Testis (tissue), 3 donors: ENCODE measurements around the gene PAQR8. TPM values are rescaled to one million over a fixed set of nuclear protein-coding genes. Genes with fewer than 3 reads are reported as not detected.

ENCODE experiments used
- DNase-seq: peaks from one replicate; pipeline ENCODE4 v3.0.0-alpha.2; 2019
- H3K27ac ChIP-seq, 2 donors: fragments of 200-600 bp; sonication (generic); one replicate each; pipeline ENCODE4 v1.5.1; 2019
- H3K27me3 ChIP-seq: fragments of 200-600 bp; sonication (generic); one replicate; pipeline ENCODE4 v1.5.1; 2019
- H3K36me3 ChIP-seq: fragments of 200-600 bp; sonication (generic); one replicate; pipeline ENCODE4 v1.5.1; 2017; ENCODE audit warnings: low read depth; ENCODE audit errors: missing control alignments
- H3K4me1 ChIP-seq: fragments of 200-600 bp; sonication (generic); one replicate; pipeline ENCODE4 v1.5.1; 2019
- H3K4me3 ChIP-seq, 2 donors: fragments of 200-600 bp; sonication (generic); one replicate each; pipeline ENCODE4 v1.5.1; 2017 to 2019
- H3K9me3 ChIP-seq: fragments of 200-600 bp; sonication (generic); one replicate; pipeline ENCODE4 v1.5.1; 2017
- CTCF ChIP-seq, 3 experiments: fragments of 450-650 bp in 2 of 3; fragments of 200-600 bp in 1 of 3; sonication (generic) in 1 of 3; IDR thresholded peaks; one replicate each; pipeline ENCODE4 v1.5.1; 2016 to 2019; ENCODE audit warnings: antibody characterized with exemption in 3 of 3, mild to moderate bottlenecking in 2 of 3, moderate library complexity in 1 of 3
- POLR2A ChIP-seq: fragments of 450-650 bp; IDR thresholded peaks from one replicate; pipeline ENCODE4 v1.6.1; 2017; ENCODE audit warnings: antibody characterized with exemption, mild to moderate bottlenecking, moderate library complexity
- WGBS, 2 donors: methylation state at CpG; one replicate each; pipeline ENCODE4 v1.1.5; 2018; 5-methylcytosine and 5-hydroxymethylcytosine counted together
- intact Hi-C: fragments of 100-400 bp; cut with DNase I; formaldehyde crosslinking; loops from one replicate; pipeline ENCODE4 v1.15.1; 2023; ENCODE audit warnings: low total_unique reads
- polyA plus RNA-seq: library from polyadenylated mRNA; stranded (reverse); fragments of 350-450 nt; fragmentation: Illumina TruSeq; extraction: RNeasy Lipid Tissue Mini Kit (QIAGEN cat#74804); gene quantifications from one replicate; pipeline ENCODE4 v1.2.3, GENCODE V29; 2014; ENCODE audit warnings: low read depth, low replicate concordance; ENCODE audit not compliant: insufficient read depth
- total RNA-seq, 2 donors: library from RNA; depleted of rRNA; stranded (reverse); fragments of >200 nt; gene quantifications; one replicate each; pipeline ENCODE4 v1.2.3, GENCODE V29; 2016

PAQR8 gene
- total and polyA plus RNA-seq, 3 donors from 2014 or later, result 8.3 to 11.0 (median 9.0) TPM

DNA sequence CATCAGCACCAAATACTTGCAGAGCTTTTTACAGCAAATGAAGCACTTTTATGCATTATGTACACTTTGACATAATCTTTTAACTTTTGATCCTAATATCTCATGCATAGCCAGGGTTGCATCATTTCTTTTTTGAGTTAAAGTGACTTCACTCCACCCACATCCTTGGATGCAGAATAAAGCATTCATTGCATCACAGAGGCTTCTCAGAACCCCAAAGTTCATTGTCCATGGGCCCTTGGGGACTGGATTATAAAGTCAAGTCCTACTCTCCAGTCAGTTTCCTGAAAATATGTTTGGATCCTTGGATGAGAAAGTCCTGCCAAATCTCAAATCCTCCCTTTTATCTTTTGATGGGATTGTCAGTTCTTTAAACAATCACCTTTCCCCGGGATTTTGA lies 47.5 kb downstream of the PAQR8 start:
- Histone ChIP-seq H3K27me3 (no peaks in the 10 kb centered on the region), H3K9me3 (no peaks in the 10 kb centered on the region), H3K4me3 (no peak overlapping the region), H3K27ac (no peak overlapping the region), H3K4me1 (no peaks in the 10 kb centered on the region), H3K36me3 (no peaks in the 10 kb centered on the region)
- no peak for TF ChIP-seq CTCF (IDR thresholded peaks at IDR 0.05)
- TF ChIP-seq POLR2A, result no peak
- intact Hi-C loops, result no loop called here
- DNase-seq, result no peak
- 42 to 50% methylated on average over 1 of the region's 1 CpG for WGBS, 2 donors

DNA sequence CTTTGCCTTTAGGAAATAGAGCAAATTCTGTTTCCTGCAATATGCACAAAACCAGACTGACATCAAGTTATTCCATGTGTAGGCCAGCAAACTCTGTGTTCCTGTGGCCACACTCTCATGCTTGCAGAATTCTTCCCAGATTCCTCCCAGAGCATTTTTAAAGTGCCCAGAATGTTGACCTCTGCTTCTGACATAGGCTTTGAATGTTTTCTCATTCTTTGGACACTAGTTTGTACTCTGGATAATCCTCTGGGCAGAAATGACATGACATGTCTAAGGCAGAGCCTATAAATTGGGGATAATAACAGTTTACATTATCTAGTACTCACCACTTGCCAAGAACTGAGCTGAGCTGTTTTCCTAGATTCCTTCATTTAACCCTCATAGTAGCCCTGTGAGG lies 49.0 kb downstream of the PAQR8 start:
- intact Hi-C loops, result loop anchor here (10.0 kb wide), 1 partner anchor 184 kb away; no protein-coding TSS in a partner anchor
- no peaks in the 10 kb centered on the region for H3K27me3 ChIP-seq
- no peaks in the 10 kb centered on the region for H3K9me3 ChIP-seq
- no peaks in the 10 kb centered on the region for H3K36me3 ChIP-seq
- H3K4me3 ChIP-seq, result no peak overlapping the region
- no peaks in the 10 kb centered on the region for H3K4me1 ChIP-seq
- H3K27ac ChIP-seq, result no peak overlapping the region
- no peak for DNase-seq
- no peak for TF ChIP-seq POLR2A
- TF ChIP-seq CTCF (IDR thresholded peaks at IDR 0.05), result no peak

DNA sequence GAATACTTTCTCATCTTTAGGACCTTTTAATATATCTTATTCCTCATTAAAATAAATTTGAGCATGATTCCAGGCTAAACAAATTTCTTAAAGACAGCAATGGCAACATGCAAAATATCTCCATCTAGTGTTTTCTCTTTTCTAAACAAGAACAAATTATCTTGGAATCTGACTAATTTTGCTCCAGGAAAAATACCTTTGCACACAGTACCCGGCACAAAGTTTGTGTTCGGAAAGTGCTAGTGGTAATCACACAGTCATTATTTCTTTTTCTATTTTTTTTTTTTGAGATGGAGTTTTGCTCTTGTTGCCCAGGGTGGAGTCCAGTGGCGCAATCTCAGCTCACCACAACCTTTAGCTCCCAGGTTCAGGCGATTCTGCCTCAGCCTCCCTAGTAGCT lies 50.0 kb downstream of the PAQR8 start:
- H3K4me1 ChIP-seq, result no peaks in the 10 kb centered on the region
- WGBS, 2 donors, result 87 to 92% methylated on average over 4 of the region's 4 CpGs
- H3K27me3 ChIP-seq, result no peaks in the 10 kb centered on the region
- H3K27ac ChIP-seq, result no peak overlapping the region
- intact Hi-C loops, result loop anchor here (10.0 kb wide), 1 partner anchor 183 kb away; no protein-coding TSS in a partner anchor
- no peaks in the 10 kb centered on the region for H3K9me3 ChIP-seq
- TF ChIP-seq POLR2A (no peak), CTCF (IDR thresholded peaks at IDR 0.05) (no peak)
- H3K4me3 ChIP-seq, result no peak overlapping the region
- DNase-seq, result no peak
- H3K36me3 ChIP-seq, result no peaks in the 10 kb centered on the region

DNA sequence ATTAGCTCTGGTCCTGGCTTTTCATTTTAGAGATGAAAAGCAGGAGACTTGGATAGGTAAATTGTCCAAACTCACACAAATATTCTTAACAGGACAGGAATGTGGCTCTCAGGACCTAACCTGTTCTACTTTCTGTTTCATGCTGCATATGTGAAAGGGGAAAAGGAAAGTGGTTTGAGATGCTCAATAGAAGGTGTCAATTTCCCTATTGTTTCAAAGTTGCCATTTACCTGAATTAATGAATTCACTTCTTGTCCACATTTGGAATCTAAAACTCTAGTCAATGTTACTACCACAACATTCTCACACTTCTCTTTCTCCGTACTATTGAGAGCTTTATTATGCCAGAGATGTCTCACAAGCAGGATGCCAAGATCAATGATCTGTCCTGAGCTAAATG lies 53.4 kb downstream of the PAQR8 start:
- H3K27me3 ChIP-seq, result no peaks in the 10 kb centered on the region
- no peaks in the 10 kb centered on the region for H3K36me3 ChIP-seq
- intact Hi-C loops, result loop anchor here (10.0 kb wide), 1 partner anchor 179 kb away; no protein-coding TSS in a partner anchor
- TF ChIP-seq CTCF (IDR thresholded peaks at IDR 0.05), result no peak
- no peak for TF ChIP-seq POLR2A
- H3K4me1 ChIP-seq, result no peaks in the 10 kb centered on the region
- WGBS, 2 donors, result 85 to 87% methylated on average over 1 of the region's 1 CpG
- H3K27ac ChIP-seq, result no peak overlapping the region
- no peak overlapping the region for H3K4me3 ChIP-seq
- H3K9me3 ChIP-seq, result no peaks in the 10 kb centered on the region
- DNase-seq, result no peak

DNA sequence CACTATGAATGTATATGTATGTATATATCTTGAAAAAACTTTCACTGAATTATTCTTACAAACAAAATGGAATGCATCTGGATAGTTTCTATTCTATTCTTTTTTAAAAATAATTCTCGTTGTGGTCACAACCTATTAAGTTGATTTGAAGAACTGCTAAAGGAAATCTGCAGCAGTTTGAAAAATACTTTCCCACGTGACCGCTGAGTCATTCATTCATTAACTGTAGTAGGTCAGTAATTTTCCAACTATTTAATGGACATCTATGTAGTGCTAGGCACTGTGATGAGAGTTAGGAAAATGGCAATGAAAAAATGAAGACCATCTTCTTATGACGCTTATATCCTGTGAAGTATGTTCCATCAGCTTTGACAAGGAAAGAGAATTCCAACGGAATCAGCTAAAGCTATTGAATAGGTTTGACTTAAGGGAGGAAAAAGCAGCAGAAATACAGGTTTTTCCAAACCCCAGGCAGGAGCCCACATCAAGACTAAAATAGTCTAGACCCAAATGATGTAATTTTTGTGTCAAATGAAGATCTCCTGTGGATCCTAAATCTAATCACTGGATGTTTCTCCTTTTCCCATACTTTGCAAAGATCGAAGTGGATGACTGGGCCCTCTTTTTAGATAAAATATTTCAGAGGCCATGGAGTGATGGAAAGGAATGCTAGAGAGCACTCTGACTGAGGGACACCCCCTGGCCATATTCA lies 54.1 kb downstream of the PAQR8 start:
- 67 to 75% methylated on average over 6 of the region's 6 CpGs for WGBS, 2 donors
- H3K36me3 ChIP-seq, result no peaks in the 10 kb centered on the region
- no peak overlapping the region for H3K4me3 ChIP-seq
- no peak for DNase-seq
- intact Hi-C loops, result loop anchor here (2.0 to 10.0 kb wide), 2 partner anchors 179 to 245 kb away; no protein-coding TSS in a partner anchor
- no peaks in the 10 kb centered on the region for H3K4me1 ChIP-seq
- TF ChIP-seq CTCF (IDR thresholded peaks at IDR 0.05) (no peak), POLR2A (no peak)
- no peaks in the 10 kb centered on the region for H3K9me3 ChIP-seq
- no peaks in the 10 kb centered on the region for H3K27me3 ChIP-seq
- no peak overlapping the region for H3K27ac ChIP-seq
